PC-9 (cell line): ENCODE data around the gene ARRB1.

ENCODE experiments used
- CTCF ChIP-seq: fragments of 200-600 bp; sonication (generic); conservative IDR thresholded peaks from 2 replicates; pipeline ENCODE4 v1.6.1; 2017; ENCODE audit warnings: mixed run types, antibody characterized with exemption, mild to moderate bottlenecking, moderate library complexity
- EZH2 ChIP-seq: fragments of 200-600 bp; sonication (generic); IDR thresholded peaks from 2 replicates; pipeline ENCODE4 v1.8.0; 2017; ENCODE audit warnings: antibody characterized with exemption, low read depth

DNA sequence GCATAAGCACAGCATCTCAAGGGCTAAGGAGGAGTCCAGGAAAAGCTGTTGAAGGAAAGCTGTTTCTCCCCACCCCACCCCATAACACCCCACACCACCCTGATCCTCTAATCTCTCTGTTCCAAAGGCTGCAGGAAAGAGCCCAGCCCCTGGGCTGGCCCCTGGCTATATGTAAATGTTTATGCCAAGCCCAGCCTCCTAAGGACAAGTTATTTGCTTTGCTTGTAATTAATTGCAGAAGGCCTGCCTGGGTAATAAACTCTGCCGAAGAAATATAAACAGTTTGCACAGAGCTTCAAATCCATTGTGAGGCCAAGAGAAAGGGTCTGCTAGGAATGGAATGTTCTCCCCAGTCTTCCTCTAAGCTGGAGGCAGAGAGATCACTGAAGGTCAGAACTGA is 21.2 kb downstream of the ARRB1 start:
- TF ChIP-seq CTCF (no peak), EZH2 (no peak)
